ENCODE results near the gene TTR.

The TTR gene
- long read RNA-seq = 0 reads

DNA sequence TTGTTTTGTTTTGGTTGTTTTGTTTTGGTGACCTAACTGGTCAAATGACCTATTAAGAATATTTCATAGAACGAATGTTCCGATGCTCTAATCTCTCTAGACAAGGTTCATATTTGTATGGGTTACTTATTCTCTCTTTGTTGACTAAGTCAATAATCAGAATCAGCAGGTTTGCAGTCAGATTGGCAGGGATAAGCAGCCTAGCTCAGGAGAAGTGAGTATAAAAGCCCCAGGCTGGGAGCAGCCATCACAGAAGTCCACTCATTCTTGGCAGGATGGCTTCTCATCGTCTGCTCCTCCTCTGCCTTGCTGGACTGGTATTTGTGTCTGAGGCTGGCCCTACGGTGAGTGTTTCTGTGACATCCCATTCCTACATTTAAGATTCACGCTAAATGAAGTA lies at the start of gene TTR:
TTR (plus strand) TSS at position 250 of the 400 bp plus-strand sequence; CDS start at position 276, 26 bp downstream.
- peaks cover 3% of the 10 kb centered on the region for H3K27me3 ChIP-seq (ENCODE audit: insufficient read depth, poor library complexity, severe bottlenecking)
- TF ChIP-seq GABPA (IDR thresholded peaks at IDR 0.05; ENCODE audit: low read depth) (no peak), POLR2AphosphoS5 (IDR thresholded peaks at IDR 0.05; ENCODE audit: low read depth) (no peak), CTCF (IDR thresholded peaks at IDR 0.05; ENCODE audit: insufficient read depth, low read length) (no peak), SPI1 (IDR thresholded peaks at IDR 0.05; ENCODE audit: borderline replicate concordance, low read depth) (no peak)
- TF ChIP-seq, protein P1, sequence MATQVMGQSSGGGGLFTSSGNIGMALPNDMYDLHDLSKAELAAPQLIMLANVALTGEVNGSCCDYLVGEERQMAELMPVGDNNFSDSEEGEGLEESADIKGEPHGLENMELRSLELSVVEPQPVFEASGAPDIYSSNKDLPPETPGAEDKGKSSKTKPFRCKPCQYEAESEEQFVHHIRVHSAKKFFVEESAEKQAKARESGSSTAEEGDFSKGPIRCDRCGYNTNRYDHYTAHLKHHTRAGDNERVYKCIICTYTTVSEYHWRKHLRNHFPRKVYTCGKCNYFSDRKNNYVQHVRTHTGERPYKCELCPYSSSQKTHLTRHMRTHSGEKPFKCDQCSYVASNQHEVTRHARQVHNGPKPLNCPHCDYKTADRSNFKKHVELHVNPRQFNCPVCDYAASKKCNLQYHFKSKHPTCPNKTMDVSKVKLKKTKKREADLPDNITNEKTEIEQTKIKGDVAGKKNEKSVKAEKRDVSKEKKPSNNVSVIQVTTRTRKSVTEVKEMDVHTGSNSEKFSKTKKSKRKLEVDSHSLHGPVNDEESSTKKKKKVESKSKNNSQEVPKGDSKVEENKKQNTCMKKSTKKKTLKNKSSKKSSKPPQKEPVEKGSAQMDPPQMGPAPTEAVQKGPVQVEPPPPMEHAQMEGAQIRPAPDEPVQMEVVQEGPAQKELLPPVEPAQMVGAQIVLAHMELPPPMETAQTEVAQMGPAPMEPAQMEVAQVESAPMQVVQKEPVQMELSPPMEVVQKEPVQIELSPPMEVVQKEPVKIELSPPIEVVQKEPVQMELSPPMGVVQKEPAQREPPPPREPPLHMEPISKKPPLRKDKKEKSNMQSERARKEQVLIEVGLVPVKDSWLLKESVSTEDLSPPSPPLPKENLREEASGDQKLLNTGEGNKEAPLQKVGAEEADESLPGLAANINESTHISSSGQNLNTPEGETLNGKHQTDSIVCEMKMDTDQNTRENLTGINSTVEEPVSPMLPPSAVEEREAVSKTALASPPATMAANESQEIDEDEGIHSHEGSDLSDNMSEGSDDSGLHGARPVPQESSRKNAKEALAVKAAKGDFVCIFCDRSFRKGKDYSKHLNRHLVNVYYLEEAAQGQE (IDR thresholded peaks at IDR 0.05; ENCODE audit: insufficient replicate concordance, low read depth) = no peak
- H3K27ac ChIP-seq (replicated peaks) = no peak within 1 kb of the TSS
- DNase-seq (ENCODE audit: low read depth in 1 of 2, low spot score in 1 of 2) = no peak
- no peak within 1 kb of the TSS for H3K4me3 ChIP-seq (replicated peaks; ENCODE audit: insufficient read depth, low read length)

GRCh38 chr18:31546476-31546875 lies 45.2 kb upstream of the TTR start:
- H3K27ac ChIP-seq (replicated peaks) = no peak overlapping the region
- H3K4me3 ChIP-seq (replicated peaks; ENCODE audit: insufficient read depth, low read length) = no peak overlapping the region
- no peak for DNase-seq (ENCODE audit: low read depth in 1 of 2, low spot score in 1 of 2)
- TF ChIP-seq CTCF (IDR thresholded peaks at IDR 0.05; ENCODE audit: insufficient read depth, low read length) (no peak), SPI1 (IDR thresholded peaks at IDR 0.05; ENCODE audit: borderline replicate concordance, low read depth) (no peak), POLR2AphosphoS5 (IDR thresholded peaks at IDR 0.05; ENCODE audit: low read depth) (no peak), GABPA (IDR thresholded peaks at IDR 0.05; ENCODE audit: low read depth) (no peak)
- TF ChIP-seq, protein P1 (IDR thresholded peaks at IDR 0.05; ENCODE audit: insufficient replicate concordance, low read depth) = no peak
- peaks cover 8% of the 10 kb centered on the region for H3K27me3 ChIP-seq (ENCODE audit: insufficient read depth, poor library complexity, severe bottlenecking)

GRCh38 chr18:31548853-31549252 lies 42.8 kb upstream of the TTR start:
- Histone ChIP-seq H3K27me3 (ENCODE audit: insufficient read depth, poor library complexity, severe bottlenecking) (peaks cover 5% of the 10 kb centered on the region), H3K4me3 (replicated peaks; ENCODE audit: insufficient read depth, low read length) (no peak overlapping the region), H3K27ac (replicated peaks) (no peak overlapping the region)
- no peak for DNase-seq (ENCODE audit: low read depth in 1 of 2, low spot score in 1 of 2)
- TF ChIP-seq CTCF (IDR thresholded peaks at IDR 0.05; ENCODE audit: insufficient read depth, low read length) = no peak

- Histone ChIP-seq H3K27ac (replicated peaks) (no peak overlapping the region), H3K27me3 (ENCODE audit: insufficient read depth, poor library complexity, severe bottlenecking) (peaks cover 5% of the 10 kb centered on the region), H3K4me3 (replicated peaks; ENCODE audit: insufficient read depth, low read length) (no peak overlapping the region)
- no peak for DNase-seq (ENCODE audit: low read depth in 1 of 2, low spot score in 1 of 2)
- TF ChIP-seq CTCF (IDR thresholded peaks at IDR 0.05; ENCODE audit: insufficient read depth, low read length) = no peak
- TF ChIP-seq POLR2AphosphoS5 (IDR thresholded peaks at IDR 0.05; ENCODE audit: low read depth) = no peak
- TF ChIP-seq GABPA (IDR thresholded peaks at IDR 0.05; ENCODE audit: low read depth) = no peak
- no peak for TF ChIP-seq SPI1 (IDR thresholded peaks at IDR 0.05; ENCODE audit: borderline replicate concordance, low read depth)
- TF ChIP-seq, protein P1 (IDR thresholded peaks at IDR 0.05; ENCODE audit: insufficient replicate concordance, low read depth) = no peak
Observed at GRCh38 chr18:31549416-31549815, 42.3 kb upstream of the TTR start.

Measured in HL-60 (cell line).